Measurements from ENCODE around the gene MAT1A. TPM values are rescaled to one million over a fixed set of nuclear protein-coding genes. Genes with fewer than 3 reads are reported as not detected.

Gene MAT1A
- total RNA-seq, 1 experiment from 2014 or later: 1.5 TPM

GRCh38 chr10:80276335-80276734 lies 13.1 kb downstream of the MAT1A start:
- ATAC-seq: no peak
- BruUV-seq (replicated peaks): no TSS peak
- Histone ChIP-seq H3K4me3 (ENCODE audit: low read depth in 2 of 2, low read length in 2 of 2) (no peak overlapping the region), H3K27ac (ENCODE audit: low read length) (no peak overlapping the region), H3K27me3 (ENCODE audit: control insufficient read depth, insufficient read depth, low read length) (no peaks in the 10 kb centered on the region), H3K36me3 (ENCODE audit: control insufficient read depth, insufficient read depth, low read length) (no peaks in the 10 kb centered on the region), H3K4me1 (ENCODE audit: control insufficient read depth, insufficient read depth, low read length) (no peaks in the 10 kb centered on the region), H3K9me3 (ENCODE audit: control insufficient read depth, insufficient read depth, low read depth, low read length) (no peaks in the 10 kb centered on the region)
- TF ChIP-seq REST (IDR thresholded peaks at IDR 0.05; ENCODE audit: insufficient read depth in 1 of 2, low read depth in 2 of 2, low read length in 1 of 2): no peak
- TF ChIP-seq, protein P1, sequence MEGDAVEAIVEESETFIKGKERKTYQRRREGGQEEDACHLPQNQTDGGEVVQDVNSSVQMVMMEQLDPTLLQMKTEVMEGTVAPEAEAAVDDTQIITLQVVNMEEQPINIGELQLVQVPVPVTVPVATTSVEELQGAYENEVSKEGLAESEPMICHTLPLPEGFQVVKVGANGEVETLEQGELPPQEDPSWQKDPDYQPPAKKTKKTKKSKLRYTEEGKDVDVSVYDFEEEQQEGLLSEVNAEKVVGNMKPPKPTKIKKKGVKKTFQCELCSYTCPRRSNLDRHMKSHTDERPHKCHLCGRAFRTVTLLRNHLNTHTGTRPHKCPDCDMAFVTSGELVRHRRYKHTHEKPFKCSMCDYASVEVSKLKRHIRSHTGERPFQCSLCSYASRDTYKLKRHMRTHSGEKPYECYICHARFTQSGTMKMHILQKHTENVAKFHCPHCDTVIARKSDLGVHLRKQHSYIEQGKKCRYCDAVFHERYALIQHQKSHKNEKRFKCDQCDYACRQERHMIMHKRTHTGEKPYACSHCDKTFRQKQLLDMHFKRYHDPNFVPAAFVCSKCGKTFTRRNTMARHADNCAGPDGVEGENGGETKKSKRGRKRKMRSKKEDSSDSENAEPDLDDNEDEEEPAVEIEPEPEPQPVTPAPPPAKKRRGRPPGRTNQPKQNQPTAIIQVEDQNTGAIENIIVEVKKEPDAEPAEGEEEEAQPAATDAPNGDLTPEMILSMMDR (IDR thresholded peaks at IDR 0.05): no peak
- no peak for TF ChIP-seq POLR2AphosphoS5 (IDR thresholded peaks at IDR 0.05; ENCODE audit: low read depth, low read length)
- TF ChIP-seq SIN3A (IDR thresholded peaks at IDR 0.05; ENCODE audit: borderline replicate concordance, insufficient read depth, low read depth, low read length): no peak
- no peak for TF ChIP-seq TCF7L2 (IDR thresholded peaks at IDR 0.05; ENCODE audit: low read depth, low read length)
- ChIA-PET CTCF (interaction anchor here (0.5 to 0.6 kb wide), 2 partner anchors 16 to 227 kb away, joined by 3 to 6 read pairs; no protein-coding TSS in a partner anchor), POLR2A (no interaction called here)
- no peak for DNase-seq (ENCODE audit: low read depth, low spot score)
- in situ Hi-C loops (cut with HindIII; ENCODE audit: low pct_unique_long_range_greater_than_20kb, low sequenced_read_pairs) (no loop called here), intact Hi-C loops (cut with micrococcal nuclease; ENCODE audit: unreplicated experiment) (loop anchor here (10.0 kb wide), 1 partner anchor 248 kb away; no protein-coding TSS in a partner anchor)

- POLR2A ChIA-PET: no interaction called here
- no peak for TF ChIP-seq TCF7L2 (IDR thresholded peaks at IDR 0.05; ENCODE audit: low read depth, low read length)
- TF ChIP-seq, protein P1 (IDR thresholded peaks at IDR 0.05): no peak
- TF ChIP-seq REST (IDR thresholded peaks at IDR 0.05; ENCODE audit: insufficient read depth in 1 of 2, low read depth in 2 of 2, low read length in 1 of 2): no peak
- no peak for TF ChIP-seq SIN3A (IDR thresholded peaks at IDR 0.05; ENCODE audit: borderline replicate concordance, insufficient read depth, low read depth, low read length)
- no peak for TF ChIP-seq POLR2AphosphoS5 (IDR thresholded peaks at IDR 0.05; ENCODE audit: low read depth, low read length)
- intact Hi-C loops (cut with micrococcal nuclease; ENCODE audit: unreplicated experiment) (loop anchor here (10.0 kb wide), 1 partner anchor 249 kb away; no protein-coding TSS in a partner anchor), in situ Hi-C loops (cut with HindIII; ENCODE audit: low pct_unique_long_range_greater_than_20kb, low sequenced_read_pairs) (no loop called here)
- CTCF ChIA-PET: no interaction called here
- Histone ChIP-seq H3K9me3 (ENCODE audit: control insufficient read depth, insufficient read depth, low read depth, low read length) (no peaks in the 10 kb centered on the region), H3K4me1 (ENCODE audit: control insufficient read depth, insufficient read depth, low read length) (no peaks in the 10 kb centered on the region), H3K27me3 (ENCODE audit: control insufficient read depth, insufficient read depth, low read length) (no peaks in the 10 kb centered on the region), H3K36me3 (ENCODE audit: control insufficient read depth, insufficient read depth, low read length) (no peaks in the 10 kb centered on the region), H3K4me3 (ENCODE audit: low read depth in 2 of 2, low read length in 2 of 2) (no peak overlapping the region), H3K27ac (ENCODE audit: low read length) (no peak overlapping the region)
- ATAC-seq (no peak), DNase-seq (ENCODE audit: low read depth, low spot score) (no peak)
- BruUV-seq (replicated peaks): no TSS peak
Observed at GRCh38 chr10:80275756-80276155, 13.7 kb downstream of the MAT1A start.

Measured in Panc1 (cell line).